ENCODE data around the gene EMC10.

DNA sequence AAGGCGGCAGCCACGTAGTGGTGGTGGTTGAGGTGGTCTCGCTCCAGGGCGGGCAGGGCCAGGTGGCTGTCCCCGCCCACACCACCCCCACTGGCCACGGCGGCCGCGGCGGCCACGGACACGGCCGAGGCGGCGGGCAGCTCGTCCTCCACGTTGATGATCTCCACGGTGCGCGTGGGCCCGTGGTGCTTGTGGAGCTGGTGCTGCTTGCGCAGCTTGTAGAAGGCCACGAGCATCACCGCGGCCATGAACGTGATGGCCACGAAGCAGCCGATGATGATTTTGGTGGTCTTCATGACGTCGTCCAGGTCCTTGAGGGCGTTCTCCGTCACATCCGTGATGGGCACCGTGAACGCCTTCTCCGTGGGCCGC, 41.4 kb downstream of the EMC10 start:
- TF ChIP-seq CTCF (IDR thresholded peaks at IDR 0.05; ENCODE audit: extremely low read depth in 1 of 2, insufficient read depth in 1 of 2, low read depth in 1 of 2, low read length in 2 of 2) (no peak), EZH2 (IDR thresholded peaks at IDR 0.05; ENCODE audit: borderline replicate concordance, low read depth, low read length, severe bottlenecking) (no peak), MYC (IDR thresholded peaks at IDR 0.05; ENCODE audit: low read depth, low read length) (no peak), POLR2AphosphoS5 (IDR thresholded peaks at IDR 0.05; ENCODE audit: insufficient read depth, low read depth, low read length) (no peak), FOS (IDR thresholded peaks at IDR 0.05; ENCODE audit: borderline replicate concordance, insufficient read depth, low read length) (no peak), POLR2A (IDR thresholded peaks at IDR 0.05; ENCODE audit: low read depth, low read length) (no peak), JUN (IDR thresholded peaks at IDR 0.05; ENCODE audit: borderline replicate concordance, insufficient read depth, insufficient read length, low read depth) (no peak), GATA2 (IDR thresholded peaks at IDR 0.05; ENCODE audit: insufficient read depth, insufficient read length, low read depth, low read length) (no peak)
- TF ChIP-seq, protein P1, sequence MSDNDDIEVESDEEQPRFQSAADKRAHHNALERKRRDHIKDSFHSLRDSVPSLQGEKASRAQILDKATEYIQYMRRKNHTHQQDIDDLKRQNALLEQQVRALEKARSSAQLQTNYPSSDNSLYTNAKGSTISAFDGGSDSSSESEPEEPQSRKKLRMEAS (IDR thresholded peaks at IDR 0.05; ENCODE audit: insufficient read depth, insufficient read length), result no peak
